BJ (cell line): ENCODE measurements around the gene OBSL1. TPM values are rescaled to one million over a fixed set of nuclear protein-coding genes. Genes with fewer than 3 reads are reported as not detected.

Experiments used
- CTCF ChIA-PET: fragments of 350-600 bp; formaldehyde crosslinking; extraction: SDS; loops from one replicate; lab custom pipeline; 2021; ENCODE audit warnings: antibody characterized with exemption, inconsistent platforms; lab: Yijun Ruan, JAX
- POLR2A ChIA-PET: fragments of 300-600 bp; sonication (Branson Sonifier 250); formaldehyde crosslinking; extraction: SDS; loops from one replicate; lab custom pipeline; 2021; ENCODE audit warnings: antibody characterized with exemption; lab: Charles Lee
- DNase-seq: peaks from one replicate; pipeline ENCODE4 v3.0.0-alpha.2; 2011; ENCODE audit warnings: low read depth
- H3K27me3 ChIP-seq: 2 replicates; pipeline ENCODE4 v1.6.0; 2011; ENCODE audit warnings: low read length; ENCODE audit not compliant: control insufficient read depth, insufficient read depth
- H3K36me3 ChIP-seq: 2 replicates; pipeline ENCODE4 v1.5.1; 2011; ENCODE audit warnings: low read length; ENCODE audit not compliant: control insufficient read depth, insufficient read depth
- H3K4me3 ChIP-seq: 2 replicates; pipeline ENCODE4 v1.5.1; 2011; ENCODE audit warnings: low read depth, mild to moderate bottlenecking, control low read depth, low read length
- CTCF ChIP-seq: IDR thresholded peaks from 2 replicates; pipeline ENCODE4 v1.5.1; 2011; ENCODE audit warnings: low read depth, mild to moderate bottlenecking, control low read depth, inconsistent platforms, low read length, moderate library complexity; ENCODE audit not compliant: insufficient read depth
- polyA plus RNA-seq: library from polyadenylated mRNA; depleted of rRNA; stranded (reverse); fragments of >200 nt; gene quantifications from 2 replicates; pipeline ENCODE4 v1.2.3, GENCODE V29; 2011

Gene OBSL1
- polyA plus RNA-seq, 1 experiment: 75.9 TPM

- ChIA-PET CTCF (interaction anchor here (0.7 kb wide), 1 partner anchor 34 kb away, joined by 3 read pairs; no protein-coding TSS in a partner anchor), POLR2A (no interaction called here)
- H3K36me3 ChIP-seq: peaks cover 33% of the 10 kb centered on the region
- no peak for TF ChIP-seq CTCF
- no peaks in the 10 kb centered on the region for H3K27me3 ChIP-seq
- no peak overlapping the region for H3K4me3 ChIP-seq
- DNase-seq: no peak
Observed at GRCh38 chr2:219609149-219609750, 37.9 kb upstream of the OBSL1 start.

- no peaks in the 10 kb centered on the region for H3K27me3 ChIP-seq
- DNase-seq: no peak
- peaks cover 31% of the 10 kb centered on the region for H3K36me3 ChIP-seq
- ChIA-PET CTCF (interaction anchor here (0.7 kb wide), 1 partner anchor 34 kb away, joined by 3 read pairs; no protein-coding TSS in a partner anchor), POLR2A (no interaction called here)
- TF ChIP-seq CTCF: no peak
- H3K4me3 ChIP-seq: no peak overlapping the region
Observed at GRCh38 chr2:219608399-219608964, 37.1 kb upstream of the OBSL1 start.

- TF ChIP-seq CTCF: no peak
- H3K36me3 ChIP-seq: peaks cover 31% of the 10 kb centered on the region
- DNase-seq: no peak
- H3K27me3 ChIP-seq: no peaks in the 10 kb centered on the region
- CTCF ChIA-PET: no interaction called here
- POLR2A ChIA-PET: no interaction called here
- no peak overlapping the region for H3K4me3 ChIP-seq
Observed at GRCh38 chr2:219607931-219608330, 36.6 kb upstream of the OBSL1 start.

- ChIA-PET CTCF (interaction anchor here (1.0 to 1.6 kb wide), 2 partner anchors 10 to 45 kb away, joined by 3 to 4 read pairs; no protein-coding TSS in a partner anchor), POLR2A (no interaction called here)
- no peak for TF ChIP-seq CTCF
- no peak for DNase-seq
- H3K27me3 ChIP-seq: no peaks in the 10 kb centered on the region
- peaks cover 38% of the 10 kb centered on the region for H3K36me3 ChIP-seq
- no peak overlapping the region for H3K4me3 ChIP-seq
Observed at GRCh38 chr2:219605607-219605954, 34.2 kb upstream of the OBSL1 start.

GRCh38 chr2:219603771-219604170 is 32.4 kb upstream of the OBSL1 start:
- no peak for DNase-seq
- H3K4me3 ChIP-seq: no peak overlapping the region
- CTCF ChIA-PET: interaction anchor here (1.5 to 1.6 kb wide), 2 partner anchors 43 kb away, joined by 3 read pairs; no protein-coding TSS in a partner anchor
- POLR2A ChIA-PET: no interaction called here
- TF ChIP-seq CTCF: no peak
- H3K27me3 ChIP-seq: no peaks in the 10 kb centered on the region
- peaks cover 34% of the 10 kb centered on the region for H3K36me3 ChIP-seq
